ENCODE data around the gene E2F3.

Gene E2F3

DNA sequence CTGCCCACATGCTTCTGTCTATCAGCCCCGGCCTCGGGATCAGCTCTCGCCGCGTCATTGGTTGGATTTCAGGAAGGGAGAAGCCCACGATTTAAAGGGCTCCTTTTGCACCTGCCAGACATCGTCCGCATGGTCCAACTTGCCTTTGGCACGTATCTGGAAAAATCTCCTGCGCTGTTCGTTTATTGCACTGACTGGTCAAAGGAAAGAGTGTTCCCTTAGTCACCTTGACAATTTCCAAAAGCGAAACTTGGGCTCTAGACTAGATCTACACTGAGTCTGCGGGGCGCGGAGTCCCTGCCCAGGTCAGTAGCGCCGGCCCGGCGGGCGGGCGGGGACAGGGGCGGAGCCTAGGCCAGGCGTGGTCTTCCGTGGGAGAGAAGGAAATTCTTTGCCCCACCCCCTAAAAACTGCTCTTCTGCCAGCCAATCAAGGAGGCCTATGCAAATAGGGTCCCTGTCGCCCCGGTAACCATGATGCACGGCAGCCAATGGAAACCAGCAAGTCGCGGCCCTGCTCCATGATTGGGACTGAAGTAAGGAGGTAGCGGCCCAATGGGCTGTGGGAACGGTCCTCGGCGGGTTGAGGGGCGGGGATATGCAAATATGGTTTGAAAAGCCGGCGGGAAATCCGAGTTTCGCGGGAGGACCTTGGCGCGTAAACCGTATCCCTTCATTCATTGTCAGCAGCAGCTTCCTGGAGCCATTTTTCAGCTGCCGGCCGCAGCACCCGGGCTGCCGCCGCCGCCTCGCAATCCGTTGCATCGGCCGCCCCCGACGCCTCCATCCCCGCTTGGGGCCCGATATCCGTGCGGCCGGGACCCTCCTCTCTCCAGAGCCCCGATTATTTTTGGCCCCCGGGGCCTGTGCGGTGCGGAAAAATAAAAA is at the start of gene E2F3:
E2F3 (plus strand) TSS at position 675 of the 887 bp plus-strand sequence. CDS start 354 bp downstream, outside the sequence.
- DNase-seq: peak; percentile 98

DNA sequence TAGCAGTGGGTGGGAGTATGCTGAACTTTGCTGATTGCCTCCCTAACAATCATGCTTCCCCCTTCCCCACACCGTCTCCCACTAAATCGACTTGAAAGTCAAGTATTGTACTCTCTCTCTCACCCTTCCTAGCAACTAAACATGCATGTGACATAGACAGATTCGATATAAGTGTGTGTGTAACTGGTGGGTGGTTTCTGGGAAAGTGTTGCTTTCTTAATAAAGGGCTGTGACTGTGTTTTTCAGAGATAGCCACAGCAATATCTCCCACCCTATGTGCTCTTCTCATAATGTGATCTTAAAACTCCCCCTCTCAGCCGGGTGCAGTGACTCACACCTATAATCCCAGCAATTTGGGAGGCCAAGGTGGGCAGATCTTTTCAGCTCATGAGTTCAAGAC is 49.3 kb upstream of the E2F3 start:
- no peak for DNase-seq

- no peak for DNase-seq
Observed at GRCh38 chr6:20353134-20353533, 48.5 kb upstream of the E2F3 start.

GRCh38 chr6:20354366-20354765 is 47.3 kb upstream of the E2F3 start:
- DNase-seq: no peak

- DNase-seq: no peak
Observed at GRCh38 chr6:20360471-20361119, 41.1 kb upstream of the E2F3 start.

DNA sequence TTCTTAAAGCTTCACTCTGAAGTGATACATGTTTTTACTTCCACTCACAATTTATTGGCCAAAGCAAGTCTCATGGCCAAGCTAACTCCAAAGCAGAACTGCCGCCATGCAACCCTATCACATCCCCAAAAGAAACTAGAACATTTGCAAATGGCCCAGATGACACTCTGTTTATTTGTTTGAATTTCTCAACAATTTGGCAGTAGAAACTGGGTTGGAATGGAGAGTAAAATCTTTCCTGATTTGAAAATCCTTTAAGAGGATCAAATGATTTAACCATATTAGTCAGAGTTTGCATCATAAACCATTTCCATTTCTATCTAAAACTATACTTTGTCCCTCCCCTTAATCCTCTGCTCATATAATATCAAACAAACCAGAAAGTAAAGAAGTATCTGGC is 39.1 kb upstream of the E2F3 start:
- DNase-seq: no peak

DNA sequence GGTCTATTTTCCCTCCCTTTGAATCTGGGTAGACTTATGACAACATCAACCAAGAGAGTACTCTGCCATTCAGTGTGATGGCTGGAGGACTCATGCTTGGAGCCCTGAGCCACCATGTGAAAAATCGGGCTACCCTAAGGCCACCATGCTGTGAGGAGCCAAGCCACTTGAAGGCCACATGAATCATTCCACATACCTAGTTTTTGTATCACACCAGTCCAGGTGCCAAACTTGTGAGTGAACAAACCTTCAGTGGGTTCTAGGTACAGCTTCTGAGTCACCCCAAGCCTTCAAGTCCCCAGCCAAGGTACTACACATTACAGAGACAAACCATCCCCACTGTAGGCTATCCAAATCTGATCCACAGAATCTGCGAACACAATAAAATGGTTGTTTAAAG is 37.4 kb upstream of the E2F3 start:
- no peak for DNase-seq

DNA sequence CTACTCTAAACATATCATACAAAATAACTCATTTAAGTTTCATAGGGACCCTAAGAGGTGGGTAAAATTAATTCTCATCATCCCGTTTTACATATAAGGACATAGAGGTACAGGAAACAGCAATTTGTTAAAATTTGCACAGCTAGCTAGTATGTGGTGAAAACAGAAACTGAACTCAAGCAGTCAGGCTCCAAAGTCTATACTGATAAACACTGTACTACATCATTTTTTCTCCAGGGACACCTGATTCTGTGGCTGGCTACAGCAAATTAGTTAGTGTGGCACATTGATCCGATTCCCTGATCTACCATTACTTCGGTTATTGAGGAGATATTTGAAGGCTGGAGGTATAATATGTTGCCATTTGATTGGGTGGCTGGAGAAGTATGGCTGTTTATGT is 36.2 kb upstream of the E2F3 start:
- no peak for DNase-seq

DNA sequence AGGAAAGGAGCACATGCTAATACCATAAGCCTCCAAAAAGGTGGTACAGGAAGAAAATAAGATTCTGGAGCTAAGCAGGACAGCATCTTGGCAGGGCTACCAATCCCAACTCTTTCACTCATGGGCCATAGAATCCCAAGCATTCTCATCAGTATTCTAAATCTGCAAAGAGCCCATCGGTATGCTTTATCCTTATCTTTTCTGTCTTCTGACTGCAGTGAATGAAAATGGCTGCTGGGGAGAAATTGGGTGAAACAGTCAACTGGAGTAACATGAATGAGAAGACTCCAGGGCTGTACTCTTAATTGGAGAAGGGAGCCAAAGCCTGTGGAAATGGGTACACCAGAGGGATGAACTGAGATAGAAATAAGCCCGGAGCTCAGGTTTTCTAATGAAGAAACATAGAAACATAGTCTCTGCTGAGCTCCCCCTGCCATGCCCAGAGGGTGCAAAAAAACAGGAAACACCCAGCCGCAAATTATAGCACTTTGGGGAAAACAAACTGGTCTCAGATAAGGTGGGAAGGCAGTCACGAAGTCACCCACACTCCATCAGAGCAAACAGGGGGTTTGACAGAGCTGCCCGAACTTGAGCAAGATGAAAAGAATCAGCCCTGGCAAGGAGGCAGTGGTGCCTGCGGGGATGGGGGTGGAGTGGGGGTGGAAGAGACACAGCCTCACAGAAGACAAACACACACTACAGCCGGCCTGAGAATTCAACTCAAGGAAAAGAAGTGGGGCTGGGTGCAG is 35.4 kb upstream of the E2F3 start:
- peak; percentile 26 for DNase-seq

- DNase-seq: no peak
Observed at GRCh38 chr6:20367743-20368485, 33.8 kb upstream of the E2F3 start.

DNA sequence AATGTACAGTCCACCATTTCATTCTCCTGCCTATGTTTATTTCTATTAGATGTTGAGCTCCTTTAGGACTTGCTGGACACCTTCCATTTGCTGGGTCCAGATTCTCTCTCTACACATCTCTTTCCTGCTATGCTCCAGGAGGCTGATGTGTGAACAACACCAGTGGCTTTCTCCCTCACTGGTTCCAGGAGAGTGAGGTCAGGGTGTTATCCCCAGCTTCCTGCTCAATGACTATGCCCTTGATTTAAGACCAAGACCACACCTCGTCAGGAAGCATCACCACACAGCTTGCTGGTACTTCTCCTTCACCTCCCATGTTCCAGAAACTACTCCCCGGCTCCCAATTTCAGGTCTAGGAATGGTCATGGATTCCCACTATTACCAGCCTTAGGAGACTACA is 31.3 kb upstream of the E2F3 start:
- DNase-seq: no peak

GRCh38 chr6:20370801-20371200 is 30.9 kb upstream of the E2F3 start:
- DNase-seq: no peak

DNA sequence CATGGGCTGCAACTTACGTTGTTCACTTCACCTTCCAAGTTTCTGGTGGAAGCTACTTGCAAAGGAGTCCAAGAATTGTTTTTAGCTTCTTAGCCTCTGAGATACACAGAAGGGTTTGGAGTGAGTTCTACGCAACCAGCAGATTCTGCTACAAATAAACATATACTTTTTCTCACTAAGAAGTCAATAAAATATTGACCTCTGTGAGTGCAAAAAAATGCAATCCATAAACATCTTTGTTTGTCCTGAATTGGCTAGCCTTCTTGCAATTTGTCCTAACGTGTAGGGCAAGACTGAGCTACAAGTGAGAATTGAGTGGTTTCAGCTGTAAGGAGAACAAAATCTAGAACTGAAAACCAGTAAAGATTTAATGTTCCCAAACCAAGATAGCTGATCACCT is 26.2 kb upstream of the E2F3 start:
- no peak for DNase-seq

GRCh38 chr6:20377623-20378265 is 23.9 kb upstream of the E2F3 start:
- DNase-seq: no peak

DNA sequence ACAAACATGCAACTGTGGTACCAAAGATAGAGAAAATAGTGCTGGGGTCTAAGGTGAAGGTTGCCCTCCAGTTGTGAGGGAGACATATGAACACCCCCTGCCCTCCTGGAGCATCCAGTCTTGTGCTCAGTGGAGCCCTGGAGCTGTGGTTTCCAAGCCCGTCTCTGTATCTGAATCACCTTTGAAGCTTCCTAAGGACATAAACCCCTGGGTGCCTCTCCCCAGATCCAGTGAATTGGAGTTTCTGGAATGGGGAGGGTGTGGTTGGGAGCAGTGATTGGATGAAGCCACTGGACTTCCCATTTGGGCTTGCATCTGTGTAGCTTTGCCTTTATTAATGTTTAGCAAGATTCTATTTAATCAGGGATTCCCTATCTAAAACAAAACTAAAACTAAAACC is 22.4 kb upstream of the E2F3 start:
- no peak for DNase-seq

DNA sequence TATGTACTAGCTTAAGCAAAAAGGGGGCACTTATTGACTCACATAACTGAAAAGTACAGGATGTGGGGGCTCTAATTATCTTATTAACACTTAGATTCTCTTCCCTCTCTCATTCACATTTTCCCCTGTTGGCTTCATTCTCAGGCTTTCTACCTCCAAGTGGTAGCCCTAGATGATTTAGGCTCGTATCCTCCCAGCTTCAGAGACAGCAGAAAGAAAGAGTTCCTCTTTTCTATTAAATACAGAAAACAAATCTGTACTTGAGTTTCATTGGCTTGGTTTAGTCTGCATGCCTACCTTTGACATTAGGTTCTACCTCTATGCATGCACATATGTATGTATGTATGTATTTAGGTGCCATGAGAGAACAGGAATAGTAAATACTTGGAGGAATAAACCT is 15.5 kb upstream of the E2F3 start:
- DNase-seq: no peak

- DNase-seq: no peak
Observed at GRCh38 chr6:20389066-20389465, 12.6 kb upstream of the E2F3 start.

DNA sequence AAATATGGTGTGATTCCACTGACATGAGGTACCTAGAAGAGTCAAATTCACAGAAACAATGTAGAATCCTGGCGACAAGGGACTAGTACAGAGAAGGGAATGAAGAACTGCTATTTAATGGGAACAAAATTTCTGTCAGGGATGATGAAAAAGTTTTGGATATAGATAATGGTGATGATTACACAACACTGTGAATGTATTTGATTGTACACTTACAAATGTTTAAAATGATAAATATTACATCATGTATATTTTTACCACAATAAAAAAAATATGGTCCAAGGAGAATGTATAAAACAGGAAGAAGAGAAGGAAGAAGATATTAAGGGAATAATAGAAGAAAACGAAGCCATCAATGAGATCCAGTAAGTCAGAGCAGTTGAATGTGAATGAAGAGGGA is 8.4 kb upstream of the E2F3 start:
- DNase-seq: no peak

DNA sequence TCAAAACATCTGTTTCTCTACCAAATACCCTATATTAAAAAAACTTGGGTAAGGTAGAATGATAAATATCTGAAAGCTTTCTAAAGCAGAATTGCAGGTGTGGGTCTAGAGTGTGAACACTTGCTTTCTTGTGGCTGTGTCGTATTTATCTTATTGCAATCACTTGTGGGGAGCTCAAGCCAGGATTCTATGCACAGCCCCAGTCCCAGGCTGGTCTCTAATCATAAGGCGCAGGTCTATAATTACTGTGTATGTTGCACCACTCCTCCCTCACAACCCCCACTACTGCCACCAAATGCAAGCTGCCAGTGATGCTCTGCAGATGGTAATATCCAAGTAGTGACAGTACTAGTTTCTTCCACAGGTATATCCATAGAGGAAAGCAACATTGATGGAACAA is 2.2 kb upstream of the E2F3 start:
- no peak for DNase-seq

DNA sequence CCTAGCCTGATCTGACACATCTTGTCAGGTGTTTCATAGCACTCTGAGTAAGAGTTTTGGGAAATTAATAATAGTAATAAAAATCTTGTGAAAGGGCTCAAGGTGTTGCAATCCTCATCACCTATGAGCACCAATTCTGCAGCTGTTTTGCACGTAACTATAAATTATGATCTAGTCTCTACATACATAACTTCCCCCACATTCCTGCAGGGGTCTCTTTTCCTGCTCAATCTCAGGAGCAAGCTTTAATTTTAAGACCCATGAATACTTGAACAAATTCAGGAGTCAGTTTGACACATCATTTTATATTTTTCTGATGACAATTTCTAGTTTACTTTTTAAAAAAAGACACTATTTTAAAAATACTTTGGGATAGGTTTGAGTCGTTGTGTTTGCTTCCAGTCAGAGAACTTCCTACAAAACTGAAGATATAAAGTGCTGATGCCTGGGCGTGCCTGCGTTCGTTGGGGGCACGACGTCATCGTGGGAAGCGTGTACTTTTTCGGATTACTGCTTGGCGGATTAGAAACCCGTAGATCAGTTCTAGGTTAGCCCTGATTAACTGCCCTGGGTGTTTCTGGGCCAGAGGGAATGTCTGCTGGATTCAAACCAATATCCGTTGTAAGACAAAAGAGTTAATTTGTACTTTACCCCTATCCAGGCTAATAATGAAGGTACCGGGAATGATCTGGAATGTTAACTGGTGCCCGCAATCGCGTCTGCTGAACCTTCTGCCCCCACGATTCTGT is 1.0 kb upstream of the E2F3 start:
- peak; percentile 23 for DNase-seq

- DNase-seq: no peak
Observed at GRCh38 chr6:20402092-20402341, 338 bp downstream of the E2F3 start.
